GM19035 (cell line): ENCODE data around the gene WTAP.
"Not testable (repeated sequence)": the region's sequence is repeated elsewhere in the genome, so short reads cannot be mapped to it uniquely, and the experiment has no call there.

Experiments used
- ATAC-seq: cut with Tn5 transposase; IDR thresholded peaks from one replicate; pipeline ENCODE4 v1.9.1; 2021; ENCODE audit not compliant: unreplicated experiment

Gene WTAP

DNA sequence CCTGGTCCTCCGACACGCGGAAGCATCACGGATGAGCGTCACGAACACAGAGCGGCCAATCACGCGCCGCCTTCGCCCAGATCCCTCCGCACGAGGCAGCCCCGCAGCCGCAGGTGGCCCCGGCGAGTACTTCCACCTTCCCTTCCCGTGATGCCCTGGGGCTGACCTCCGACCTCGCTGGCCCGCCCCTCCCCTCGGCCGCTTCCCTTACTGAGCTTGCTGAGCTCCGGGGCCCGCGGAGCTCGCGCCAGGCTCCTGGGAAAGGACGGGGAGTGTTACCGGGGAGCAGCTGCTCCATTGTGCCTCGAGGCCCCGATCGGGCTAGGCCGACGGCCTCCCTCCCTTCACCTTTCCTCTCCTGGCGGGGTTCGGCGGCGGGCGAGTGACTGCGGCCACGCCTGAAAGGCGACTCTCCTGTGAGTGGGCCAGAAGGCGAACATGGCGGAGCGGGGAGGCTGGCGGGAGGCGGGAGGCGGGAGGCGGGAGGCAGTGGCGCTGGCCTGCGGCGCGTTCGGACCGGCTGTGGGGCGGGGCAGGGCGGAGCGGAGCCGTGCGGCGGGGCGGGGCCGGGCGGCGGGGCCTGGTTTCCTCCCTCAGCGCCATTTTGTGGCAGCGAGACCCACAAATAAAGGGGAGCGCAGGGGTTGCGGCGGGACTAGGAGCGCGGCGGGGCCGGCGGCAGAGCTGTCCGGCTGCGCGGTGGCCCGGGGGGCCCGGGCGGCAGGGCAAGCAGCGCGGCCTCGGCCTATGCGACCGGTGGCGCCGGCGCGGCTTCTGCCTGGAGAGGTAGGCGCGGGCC is at the start of gene WTAP:
TSS of gene WTAP (plus strand) at position 589 of the 799 bp plus-strand sequence. CDS start 8,760 bp downstream, outside the sequence.
- peak; percentile 79 for ATAC-seq

GRCh38 chr6:159677506-159678165 is 49.7 kb upstream of the WTAP start:
- no peak for ATAC-seq

DNA sequence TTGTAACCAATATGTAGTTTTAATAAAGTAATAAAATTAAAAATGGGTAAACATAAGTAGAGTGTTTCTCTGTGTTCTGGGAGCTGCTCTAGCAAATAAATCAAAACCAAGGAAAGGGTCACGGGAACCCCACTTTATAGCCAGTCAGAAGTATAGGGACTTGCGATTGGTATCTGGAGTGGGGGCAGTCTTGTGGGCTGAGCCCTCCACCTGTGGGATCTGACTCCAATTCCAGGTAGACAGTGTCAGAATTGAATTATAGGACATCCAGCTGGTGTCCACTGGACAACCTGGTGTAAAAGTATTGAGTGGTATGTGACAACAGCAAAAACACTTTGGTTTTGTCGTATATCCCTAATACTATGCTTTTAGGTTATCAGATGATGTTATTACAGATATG is 48.7 kb upstream of the WTAP start:
- ATAC-seq, result no peak

GRCh38 chr6:159679091-159680077 is 47.9 kb upstream of the WTAP start:
- no peak for ATAC-seq

DNA sequence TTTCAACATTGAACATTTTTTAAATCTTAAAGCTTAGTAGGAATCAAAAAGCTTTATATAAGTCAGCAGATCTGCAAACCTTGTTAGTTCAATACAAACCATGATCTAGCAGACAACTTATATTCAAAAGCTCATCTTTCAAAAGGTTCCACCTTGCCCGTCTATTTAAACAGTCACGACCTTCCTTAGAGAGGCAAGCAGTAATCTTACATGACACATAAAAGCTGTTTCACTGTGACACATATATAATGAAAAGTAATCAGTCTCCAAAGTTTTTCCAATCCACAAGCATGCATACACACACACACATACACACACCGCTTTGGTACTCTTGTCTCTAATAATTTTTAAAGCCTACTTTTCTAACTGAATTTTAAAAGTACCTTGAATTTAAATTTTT is 47.2 kb upstream of the WTAP start:
- ATAC-seq, result no peak

DNA sequence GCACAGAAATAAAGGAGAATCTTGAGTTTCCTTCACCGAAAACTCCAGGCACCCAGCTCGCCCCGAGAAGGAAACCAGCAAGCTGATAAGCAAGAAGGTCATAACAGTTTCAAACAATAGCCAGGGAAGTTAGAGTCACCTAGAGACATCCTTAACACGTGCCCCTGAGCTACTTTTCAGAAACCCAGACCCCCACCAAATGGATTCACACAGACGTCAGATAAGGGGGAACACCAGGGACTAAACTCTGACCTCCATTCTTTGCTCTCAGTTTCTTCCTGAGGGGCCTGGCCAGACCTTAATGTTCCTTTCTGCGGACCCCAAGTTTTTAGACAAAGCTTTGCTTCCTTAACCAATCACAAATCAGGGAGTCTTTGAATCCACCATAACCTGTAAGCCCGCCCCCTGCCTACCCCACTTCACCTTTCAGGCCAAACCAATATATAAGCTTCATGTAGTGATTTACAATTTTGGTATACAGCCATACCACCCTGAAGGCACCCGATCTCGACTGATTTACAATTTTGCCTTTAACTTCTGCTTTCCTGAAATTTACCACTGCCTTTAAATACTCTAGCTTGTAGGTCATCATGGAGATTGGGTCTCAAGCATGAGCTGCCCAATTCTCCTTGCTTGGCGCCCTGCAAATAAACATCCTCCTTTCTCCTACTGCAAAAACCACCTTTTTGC is 46.0 kb upstream of the WTAP start:
- no peak for ATAC-seq

DNA sequence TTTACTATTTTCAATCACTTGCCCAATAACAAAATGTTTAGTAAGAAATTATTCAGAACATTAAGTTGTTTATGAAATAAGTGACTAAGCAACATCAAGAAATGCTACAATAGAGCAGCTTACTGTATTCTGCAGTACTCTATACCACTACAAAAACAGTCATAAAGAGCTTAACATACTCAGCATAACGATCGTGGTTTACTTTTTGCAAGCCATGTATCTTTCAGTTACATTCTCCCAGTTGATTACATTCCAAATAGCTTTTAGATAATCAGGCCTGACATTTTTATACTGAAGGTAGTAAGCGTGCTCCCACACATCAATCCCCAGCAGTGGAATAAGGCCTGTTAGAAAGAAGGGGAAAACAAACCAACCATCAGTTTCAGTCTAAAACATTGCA is 45.0 kb upstream of the WTAP start:
- ATAC-seq, result no peak

DNA sequence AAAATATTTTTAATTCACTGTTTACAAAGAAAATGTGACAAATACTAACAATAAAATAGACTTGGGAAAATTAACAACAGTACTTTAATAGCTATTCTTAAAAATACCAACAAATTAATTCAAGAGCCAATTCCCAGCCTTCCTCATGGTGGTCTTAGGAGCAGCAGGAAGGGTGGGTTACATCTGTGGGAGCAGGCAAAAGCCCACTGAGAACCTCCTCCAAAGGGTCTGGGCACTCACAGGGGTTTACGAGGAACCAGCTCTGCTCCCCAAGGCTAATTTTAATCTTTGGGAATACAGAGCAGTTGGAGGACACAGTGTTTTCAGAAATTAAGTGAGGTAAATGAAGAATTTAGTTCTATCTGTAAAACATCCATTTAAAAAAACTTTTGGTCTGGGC is 44.5 kb upstream of the WTAP start:
- no peak for ATAC-seq

- ATAC-seq, result no peak
Observed at GRCh38 chr6:159684013-159684304, 43.3 kb upstream of the WTAP start.

DNA sequence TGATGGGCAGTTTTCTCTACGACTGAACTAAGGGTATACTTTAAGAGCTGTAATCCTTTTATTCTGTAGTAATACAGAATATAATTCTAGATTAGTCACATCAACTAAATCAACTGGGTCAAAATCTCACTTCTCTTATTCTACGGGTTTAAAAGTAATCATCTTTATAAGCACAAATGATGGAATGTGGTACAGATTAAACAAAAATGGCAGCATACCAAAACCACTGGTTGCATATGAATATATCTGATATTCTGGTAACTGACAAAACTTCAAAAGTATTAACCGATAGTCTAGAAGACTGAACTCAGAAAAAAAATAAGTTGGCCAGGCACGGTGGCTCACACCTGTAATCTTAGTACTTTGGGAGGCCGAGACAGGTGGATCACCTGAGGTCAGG is 41.3 kb upstream of the WTAP start:
- no peak for ATAC-seq

DNA sequence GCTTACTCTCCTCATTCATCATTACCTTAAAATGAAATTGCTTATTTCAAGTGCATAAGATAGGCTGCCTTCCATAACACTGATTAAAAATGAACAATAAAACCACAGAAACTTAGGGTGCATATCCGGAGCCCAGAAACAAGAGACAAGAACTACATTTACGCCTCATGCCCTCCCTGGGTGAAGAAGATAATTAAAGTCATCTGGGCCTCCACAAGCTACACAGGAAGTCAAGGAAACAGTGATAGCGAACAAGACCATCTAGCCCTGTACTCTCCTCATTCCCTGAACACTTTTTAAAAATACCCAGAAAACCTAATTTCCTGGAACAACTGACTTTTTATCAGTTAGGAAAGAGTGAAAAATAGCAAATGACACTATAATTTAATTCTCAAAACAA is 40.6 kb upstream of the WTAP start:
- no peak for ATAC-seq

DNA sequence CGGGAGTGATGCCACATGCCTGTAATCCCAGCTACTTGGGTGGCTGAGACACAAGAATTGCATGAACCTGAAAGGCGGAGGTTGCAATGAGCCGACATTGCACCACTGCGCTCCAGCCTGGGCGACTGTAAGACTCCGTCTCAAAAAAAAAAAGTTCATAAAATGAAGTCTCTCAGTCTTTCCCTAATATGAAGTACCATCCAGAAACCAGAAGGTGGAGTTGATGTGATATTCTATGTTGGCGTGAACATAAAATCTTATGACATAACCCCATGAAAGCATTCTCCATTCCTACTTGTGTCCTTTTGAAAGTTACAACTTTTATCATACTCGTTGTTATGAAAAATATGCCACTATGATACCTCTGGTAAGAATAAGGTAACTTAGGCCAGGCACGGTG is 40.0 kb upstream of the WTAP start:
- no peak for ATAC-seq

DNA sequence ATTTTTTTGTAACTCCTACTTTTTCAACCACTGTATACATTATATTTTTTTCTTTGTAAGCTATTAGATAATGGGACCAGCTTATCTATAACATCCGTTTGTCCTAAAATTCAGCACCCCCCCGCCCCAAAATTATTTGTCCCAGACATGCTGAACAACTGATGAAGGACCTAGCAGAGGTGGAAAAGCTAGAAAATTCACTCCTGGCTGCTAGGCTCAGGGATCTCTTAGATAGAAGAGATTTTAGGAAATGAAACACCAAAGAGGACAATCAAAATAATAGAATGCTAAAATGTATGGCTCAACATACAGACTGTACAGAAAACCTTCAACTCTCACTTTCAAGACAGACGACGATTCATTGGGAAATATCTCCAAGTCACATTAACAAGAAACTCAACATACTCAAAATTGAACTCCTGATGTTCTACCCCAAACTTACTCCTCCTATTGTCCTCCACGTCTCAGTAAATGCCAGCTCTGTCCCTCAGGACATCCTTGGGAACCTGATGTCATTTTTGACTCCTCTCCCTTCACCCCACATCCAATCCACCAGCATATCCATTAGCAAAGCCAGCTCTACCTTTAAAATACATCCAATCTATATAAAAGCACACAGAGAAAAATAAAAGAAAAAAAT is 38.9 kb upstream of the WTAP start:
- ATAC-seq, result no peak

DNA sequence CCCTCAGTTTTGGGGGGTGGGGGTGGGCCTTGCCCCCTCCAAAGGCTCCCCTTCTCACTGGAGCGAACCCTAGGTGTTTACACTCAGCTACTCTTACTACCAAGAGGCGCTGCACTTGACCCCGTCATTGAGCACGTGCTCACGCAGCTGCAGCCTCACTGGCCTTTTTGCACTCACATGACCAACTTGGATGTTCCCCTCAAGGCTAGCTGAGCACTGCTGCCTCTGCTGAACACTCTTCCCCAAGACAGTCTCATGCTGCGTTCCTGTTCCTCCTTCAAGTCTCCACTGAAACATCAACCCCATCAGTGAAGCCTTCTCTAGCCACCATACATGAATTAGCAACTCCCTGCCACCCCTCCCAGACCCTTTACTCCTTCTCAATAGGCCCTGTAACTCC is 38.3 kb upstream of the WTAP start:
- no peak for ATAC-seq

DNA sequence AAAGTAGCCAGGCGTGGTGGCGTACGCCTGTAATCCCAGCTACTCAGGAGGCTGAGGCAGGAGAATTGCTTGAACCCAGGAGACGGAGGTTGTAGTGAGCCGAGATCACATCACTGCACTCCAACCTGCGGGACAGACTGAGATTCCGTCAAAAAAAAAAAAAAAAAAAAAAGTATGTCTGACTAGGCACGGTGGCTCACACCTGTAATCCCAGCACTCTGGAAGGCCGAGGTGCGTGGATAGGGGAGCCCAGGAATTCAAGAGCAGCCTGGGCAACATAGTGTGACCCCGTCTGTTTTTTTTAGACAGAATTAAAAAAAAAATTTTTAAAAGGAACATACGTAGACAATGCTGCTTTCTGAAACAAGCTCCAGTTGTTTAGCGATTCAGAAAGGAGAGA is 37.2 kb upstream of the WTAP start:
- not testable (repeated sequence) for ATAC-seq

GRCh38 chr6:159691133-159691962 is 36.0 kb upstream of the WTAP start:
- ATAC-seq, result no peak

DNA sequence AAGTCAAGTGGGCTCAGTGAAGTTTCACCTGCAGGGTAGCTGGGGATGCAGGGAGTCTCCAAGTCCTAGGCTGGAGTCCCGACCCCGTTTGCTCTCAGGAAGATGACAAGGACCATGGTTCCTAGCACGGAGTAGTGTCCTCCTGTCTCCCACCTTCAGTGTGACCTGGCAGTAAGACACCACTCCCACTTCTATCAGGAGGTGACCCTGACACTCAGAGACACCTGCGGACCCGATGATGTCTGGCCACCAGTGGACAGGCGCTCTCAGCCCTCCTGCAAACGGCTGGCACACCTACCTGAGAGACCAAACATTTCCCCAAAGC is 35.4 kb upstream of the WTAP start:
- no peak for ATAC-seq

GRCh38 chr6:159692303-159693127 is 34.8 kb upstream of the WTAP start:
- peak; percentile 38 for ATAC-seq
